HG02588 (cell line): ENCODE measurements around the gene GRK1.

Experiments
- ATAC-seq: cut with Tn5 transposase; IDR thresholded peaks from one replicate; pipeline ENCODE4 v1.9.1; 2021; ENCODE audit warnings: mild to moderate bottlenecking, moderate library complexity; ENCODE audit not compliant: unreplicated experiment

Gene GRK1

GRCh38 chr13:113649212-113649611 lies 17.8 kb upstream of the GRK1 start:
- no peak for ATAC-seq

GRCh38 chr13:113650275-113650674 lies 16.7 kb upstream of the GRK1 start:
- ATAC-seq, result no peak

GRCh38 chr13:113650731-113651148 lies 16.3 kb upstream of the GRK1 start:
- no peak for ATAC-seq

GRCh38 chr13:113651511-113652403 lies 15.3 kb upstream of the GRK1 start:
- ATAC-seq, result no peak

- no peak for ATAC-seq
These were observed 14.4 kb upstream of the GRK1 start for GRCh38 chr13:113652404-113653263.

- ATAC-seq, result no peak
These were observed 13.5 kb upstream of the GRK1 start for GRCh38 chr13:113653264-113654174.

GRCh38 chr13:113654175-113654560 lies 12.9 kb upstream of the GRK1 start:
- ATAC-seq, result no peak

GRCh38 chr13:113654591-113655345 lies 12.3 kb upstream of the GRK1 start:
- no peak for ATAC-seq

GRCh38 chr13:113655346-113656002 lies 11.5 kb upstream of the GRK1 start:
- ATAC-seq, result no peak

- ATAC-seq, result no peak
These were observed 10.9 kb upstream of the GRK1 start for GRCh38 chr13:113656003-113656588.

GRCh38 chr13:113656831-113657671 lies 10.0 kb upstream of the GRK1 start:
- no peak for ATAC-seq

- no peak for ATAC-seq
These were observed 8.9 kb upstream of the GRK1 start, which contains the start of gene ATP4B for GRCh38 chr13:113657851-113658741. Gene ATP4B, minus strand, starts transcription at chr13:113658198. Its CDS starts 54 bp downstream, at chr13:113658144.

- ATAC-seq, result no peak
These were observed 8.2 kb upstream of the GRK1 start for GRCh38 chr13:113658836-113659235.

- ATAC-seq, result no peak
These were observed 7.7 kb upstream of the GRK1 start for GRCh38 chr13:113659337-113659736.

GRCh38 chr13:113660066-113660465 lies 7.0 kb upstream of the GRK1 start:
- no peak for ATAC-seq

- no peak for ATAC-seq
These were observed 5.5 kb upstream of the GRK1 start for GRCh38 chr13:113661509-113661908.

- ATAC-seq, result no peak
These were observed 3.1 kb upstream of the GRK1 start for GRCh38 chr13:113663934-113664333.
